DOHH2 (cell line): ENCODE measurements around the gene TRPC4AP.

ENCODE experiments used
- H3F3A ChIP-seq: fragments of 200-600 bp; sonication (generic), shearing (Covaris generic); 2 replicates; pipeline ENCODE4 v1.6.0; 2016; ENCODE audit warnings: antibody characterized with exemption, mild to moderate bottlenecking; ENCODE audit not compliant: control insufficient read depth, insufficient read depth
- H3K27ac ChIP-seq: fragments of 200-600 bp; sonication (generic); 2 replicates; pipeline ENCODE4 v1.5.1; 2014; ENCODE audit warnings: low read depth, mild to moderate bottlenecking, low read length, moderate library complexity
- H3K27me3 ChIP-seq: fragments of 200-600 bp; sonication (generic); 2 replicates; pipeline ENCODE4 v1.6.1; 2014; ENCODE audit warnings: mild to moderate bottlenecking, low read length, mixed read lengths; ENCODE audit not compliant: control insufficient read depth
- H3K36me3 ChIP-seq: fragments of 200-600 bp; sonication (generic); 2 replicates; pipeline ENCODE4 v1.6.1; 2014; ENCODE audit warnings: mild to moderate bottlenecking, low read length, moderate library complexity, mixed read lengths; ENCODE audit not compliant: control insufficient read depth
- H3K4me1 ChIP-seq: fragments of 200-600 bp; sonication (generic); 2 replicates; pipeline ENCODE4 v1.6.1; 2014; ENCODE audit warnings: mild to moderate bottlenecking, low read length, mixed read lengths; ENCODE audit not compliant: control insufficient read depth
- H3K4me2 ChIP-seq: fragments of 200-600 bp; sonication (generic); 2 replicates; pipeline ENCODE4 v1.6.0; 2014; ENCODE audit warnings: mild to moderate bottlenecking, low read length, moderate library complexity
- H3K4me3 ChIP-seq: fragments of 200-600 bp; sonication (generic); 2 replicates; pipeline ENCODE4 v1.5.1; 2014; ENCODE audit warnings: mild to moderate bottlenecking, low read length, mixed read lengths
- H3K79me2 ChIP-seq: fragments of 200-600 bp; sonication (generic); 2 replicates; pipeline ENCODE4 v1.6.1; 2014; ENCODE audit warnings: mild to moderate bottlenecking, low read length, mixed read lengths; ENCODE audit not compliant: control insufficient read depth
- H3K9me2 ChIP-seq: fragments of 200-600 bp; sonication (generic); replicated peaks from 2 replicates; pipeline ENCODE4 v1.6.1; 2014; ENCODE audit warnings: mild to moderate bottlenecking, low read length, mixed read lengths; ENCODE audit not compliant: control insufficient read depth
- H3K9me3 ChIP-seq: fragments of 200-600 bp; sonication (generic); 2 replicates; pipeline ENCODE4 v1.6.1; 2014; ENCODE audit warnings: antibody characterized with exemption, low read length, mixed read lengths; ENCODE audit not compliant: control insufficient read depth, insufficient read depth
- H4K20me1 ChIP-seq: fragments of 200-600 bp; sonication (generic); 2 replicates; pipeline ENCODE4 v1.6.0; 2014; ENCODE audit warnings: low read depth, mild to moderate bottlenecking, antibody characterized with exemption, low read length, moderate library complexity; ENCODE audit not compliant: control insufficient read depth, insufficient read depth
- EZH2phosphoT487 ChIP-seq: fragments of 200-600 bp; sonication (generic); IDR thresholded peaks from 2 replicates; pipeline ENCODE4 v1.6.1; 2017; ENCODE audit warnings: borderline replicate concordance, mild to moderate bottlenecking, antibody characterized with exemption, low read length, moderate library complexity, mixed read lengths
- TF ChIP-seq, protein P1 (sequence below): fragments of 200-600 bp; sonication (generic); IDR thresholded peaks from one replicate; pipeline ENCODE4 v1.5.1; 2014; ENCODE audit warnings: antibody characterized with exemption, mild to moderate bottlenecking, low read depth, low read length; ENCODE audit not compliant: poor library complexity, severe bottlenecking

The TRPC4AP gene

DNA sequence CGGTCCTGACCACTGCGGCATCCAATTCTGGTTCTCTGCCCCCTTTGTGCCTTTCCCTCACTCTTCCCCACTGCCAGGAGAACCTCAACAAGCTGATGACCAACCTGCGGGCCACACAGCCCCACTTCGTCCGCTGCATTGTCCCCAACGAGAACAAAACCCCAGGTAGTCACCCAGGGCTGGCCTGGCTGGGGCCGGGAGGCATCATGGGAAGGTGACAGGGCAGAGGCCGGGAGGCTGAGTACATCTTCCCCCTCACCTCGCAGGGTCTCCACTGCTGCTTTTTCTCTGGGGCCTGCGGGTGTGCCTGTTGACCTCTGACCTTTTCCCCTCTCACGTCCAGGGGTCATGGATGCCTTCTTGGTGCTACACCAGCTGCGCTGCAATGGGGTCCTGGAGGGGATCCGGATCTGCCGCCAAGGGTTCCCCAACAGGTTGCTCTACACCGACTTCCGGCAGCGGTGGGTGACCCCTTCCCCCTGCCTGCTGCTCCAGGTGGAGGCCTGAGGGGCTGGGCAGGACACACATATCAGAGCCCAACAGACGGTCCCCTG, 101.9 kb downstream of the TRPC4AP start:
- Histone ChIP-seq H3K27ac (no peak overlapping the region), H3K79me2 (no peaks in the 10 kb centered on the region), H3K4me2 (no peak overlapping the region), H3K4me3 (no peak overlapping the region), H3K9me3 (no peaks in the 10 kb centered on the region), H4K20me1 (peaks cover 3% of the 10 kb centered on the region; the same call in 1 of the 2 replicates), H3K36me3 (peaks cover 3% of the 10 kb centered on the region; the same call in 1 of the 2 replicates), H3F3A (no peaks in the 10 kb centered on the region), H3K27me3 (no peaks in the 10 kb centered on the region), H3K9me2 (no peaks in the 10 kb centered on the region), H3K4me1 (no peaks in the 10 kb centered on the region)
- TF ChIP-seq, protein P1, sequence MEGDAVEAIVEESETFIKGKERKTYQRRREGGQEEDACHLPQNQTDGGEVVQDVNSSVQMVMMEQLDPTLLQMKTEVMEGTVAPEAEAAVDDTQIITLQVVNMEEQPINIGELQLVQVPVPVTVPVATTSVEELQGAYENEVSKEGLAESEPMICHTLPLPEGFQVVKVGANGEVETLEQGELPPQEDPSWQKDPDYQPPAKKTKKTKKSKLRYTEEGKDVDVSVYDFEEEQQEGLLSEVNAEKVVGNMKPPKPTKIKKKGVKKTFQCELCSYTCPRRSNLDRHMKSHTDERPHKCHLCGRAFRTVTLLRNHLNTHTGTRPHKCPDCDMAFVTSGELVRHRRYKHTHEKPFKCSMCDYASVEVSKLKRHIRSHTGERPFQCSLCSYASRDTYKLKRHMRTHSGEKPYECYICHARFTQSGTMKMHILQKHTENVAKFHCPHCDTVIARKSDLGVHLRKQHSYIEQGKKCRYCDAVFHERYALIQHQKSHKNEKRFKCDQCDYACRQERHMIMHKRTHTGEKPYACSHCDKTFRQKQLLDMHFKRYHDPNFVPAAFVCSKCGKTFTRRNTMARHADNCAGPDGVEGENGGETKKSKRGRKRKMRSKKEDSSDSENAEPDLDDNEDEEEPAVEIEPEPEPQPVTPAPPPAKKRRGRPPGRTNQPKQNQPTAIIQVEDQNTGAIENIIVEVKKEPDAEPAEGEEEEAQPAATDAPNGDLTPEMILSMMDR: no peak
- no peak for TF ChIP-seq EZH2phosphoT487

DNA sequence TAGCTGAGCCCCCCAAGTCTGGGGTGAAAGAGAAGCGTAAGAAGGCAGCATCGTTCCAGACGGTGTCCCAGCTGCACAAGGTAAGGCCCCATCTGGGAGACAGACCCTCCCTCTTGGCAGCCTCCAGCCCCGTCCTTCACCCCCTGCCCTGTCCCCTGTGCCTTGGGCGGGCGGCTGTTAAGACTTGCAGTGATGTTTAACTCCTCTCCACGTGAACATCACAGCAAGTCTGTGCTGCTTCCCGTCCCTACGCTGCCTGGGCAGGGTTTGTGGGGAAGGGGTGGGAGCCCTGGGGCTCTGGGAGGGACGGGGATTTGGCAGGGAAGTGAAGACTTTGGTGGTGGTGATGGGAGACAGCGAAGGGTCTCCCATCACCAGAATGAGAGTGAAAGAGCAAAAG, 102.4 kb downstream of the TRPC4AP start:
- no peak for TF ChIP-seq EZH2phosphoT487
- TF ChIP-seq, protein P1: no peak
- Histone ChIP-seq H3K27ac (no peak overlapping the region), H3K9me3 (no peaks in the 10 kb centered on the region), H3F3A (no peaks in the 10 kb centered on the region), H3K4me1 (no peaks in the 10 kb centered on the region), H3K36me3 (no peaks in the 10 kb centered on the region), H3K27me3 (no peaks in the 10 kb centered on the region), H3K4me3 (no peak overlapping the region), H3K79me2 (no peaks in the 10 kb centered on the region), H3K4me2 (no peak overlapping the region), H4K20me1 (peaks cover 3% of the 10 kb centered on the region; the same call in 1 of the 2 replicates), H3K9me2 (no peaks in the 10 kb centered on the region)

DNA sequence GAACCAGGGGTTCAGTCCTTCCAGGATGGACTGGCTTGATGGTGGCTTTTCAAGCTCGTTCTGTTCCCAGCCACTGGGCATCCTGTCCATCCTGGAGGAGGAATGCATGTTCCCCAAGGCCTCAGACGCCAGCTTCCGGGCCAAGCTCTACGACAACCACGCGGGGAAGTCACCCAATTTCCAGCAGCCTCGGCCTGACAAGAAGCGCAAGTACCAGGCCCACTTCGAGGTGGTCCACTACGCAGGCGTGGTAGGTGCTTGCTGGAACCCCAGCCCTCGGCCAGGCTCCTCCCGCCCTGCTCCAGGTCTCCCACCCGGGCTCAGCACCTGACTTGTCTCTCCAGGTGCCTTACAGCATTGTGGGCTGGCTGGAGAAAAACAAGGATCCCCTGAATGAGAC, 102.9 kb downstream of the TRPC4AP start:
- Histone ChIP-seq H3K27ac (no peak overlapping the region), H3K4me1 (no peaks in the 10 kb centered on the region), H3K4me3 (no peak overlapping the region), H3K27me3 (no peaks in the 10 kb centered on the region), H4K20me1 (peaks cover 3% of the 10 kb centered on the region; the same call in 1 of the 2 replicates), H3K79me2 (no peaks in the 10 kb centered on the region), H3K9me2 (no peaks in the 10 kb centered on the region), H3F3A (no peaks in the 10 kb centered on the region), H3K4me2 (no peak overlapping the region), H3K36me3 (no peaks in the 10 kb centered on the region), H3K9me3 (no peaks in the 10 kb centered on the region)
- TF ChIP-seq EZH2phosphoT487: no peak
- TF ChIP-seq, protein P1: no peak
